ENCODE data around the gene TALDO1.
"Not testable (repeated sequence)": the region's sequence is repeated elsewhere in the genome, so short reads cannot be mapped to it uniquely, and the experiment has no call there.

TALDO1 gene

GRCh38 chr11:719214-720016, 27.8 kb upstream of the TALDO1 start:
- DNase-seq: no peak

- DNase-seq: no peak
These were observed 27.1 kb upstream of the TALDO1 start for GRCh38 chr11:720017-720641.

GRCh38 chr11:720642-721246, 26.5 kb upstream of the TALDO1 start:
- DNase-seq: peak; percentile 57

- DNase-seq: no peak
These were observed 26.0 kb upstream of the TALDO1 start for GRCh38 chr11:721247-721740.

- no peak for DNase-seq
These were observed 25.4 kb upstream of the TALDO1 start for GRCh38 chr11:721741-722345.

- DNase-seq: no peak
These were observed 24.9 kb upstream of the TALDO1 start for GRCh38 chr11:722346-722811.

- peak; percentile 27 for DNase-seq
These were observed 24.0 kb upstream of the TALDO1 start for GRCh38 chr11:723120-723883.

- DNase-seq: no peak
These were observed 23.1 kb upstream of the TALDO1 start for GRCh38 chr11:724049-724777.

- no peak for DNase-seq
These were observed 22.4 kb upstream of the TALDO1 start for GRCh38 chr11:724778-725386.

GRCh38 chr11:725624-726202, 21.6 kb upstream of the TALDO1 start:
- peak; percentile 26 for DNase-seq

- DNase-seq: peak; percentile 48
These were observed 20.7 kb upstream of the TALDO1 start for GRCh38 chr11:726278-727220.

- no peak for DNase-seq
These were observed 20.0 kb upstream of the TALDO1 start for GRCh38 chr11:727281-727701.

GRCh38 chr11:727859-728748, 19.2 kb upstream of the TALDO1 start:
- DNase-seq: peak; percentile 18

- DNase-seq: no peak
These were observed 18.3 kb upstream of the TALDO1 start for GRCh38 chr11:728901-729491.

- no peak for DNase-seq
These were observed 17.7 kb upstream of the TALDO1 start for GRCh38 chr11:729492-730074.

GRCh38 chr11:733072-733471, 14.2 kb upstream of the TALDO1 start:
- DNase-seq: no peak

GRCh38 chr11:734541-734940, 12.7 kb upstream of the TALDO1 start:
- not testable (repeated sequence) for DNase-seq

- DNase-seq: no peak
These were observed 9.9 kb upstream of the TALDO1 start for GRCh38 chr11:737366-737765.
